Lower leg skin (tissue), 4 donors: ENCODE data around the gene MAPT. TPM values are rescaled to one million over a fixed set of nuclear protein-coding genes. Genes with fewer than 3 reads are reported as not detected.
A peak's percentile ranks its signal among the peaks of the same experiment; 100 is the strongest.

Experiments
- DNase-seq, 2 donors: peaks; one replicate each; pipeline ENCODE4 v3.0.0-alpha.2; 2019; ENCODE audit warnings: low spot score in 2 of 2
- H3K4me3 ChIP-seq: fragments of 200-600 bp; sonication (generic); 2 replicates; pipeline ENCODE4 v1.5.1; 2017; ENCODE audit warnings: mild to moderate bottlenecking, low read depth; ENCODE audit not compliant: poor library complexity, severe bottlenecking
- POLR2A ChIP-seq, 2 donors: fragments of 450-650 bp; IDR thresholded peaks; one replicate each; pipeline ENCODE4 v1.6.1; 2016 to 2017; ENCODE audit warnings: antibody characterized with exemption in 2 of 2, mild to moderate bottlenecking in 1 of 2, moderate library complexity in 1 of 2
- WGBS, 2 donors: methylation state at CpG; one replicate each; pipeline ENCODE4 v1.1.5; 2018; 5-methylcytosine and 5-hydroxymethylcytosine counted together
- intact Hi-C: fragments of 100-400 bp; cut with DNase I; formaldehyde crosslinking; loops from one replicate; pipeline ENCODE4 v1.15.0; 2023; ENCODE audit warnings: low total_unique reads
- total RNA-seq, 4 donors: library from RNA; depleted of rRNA; stranded (reverse); fragments of >200 nt; gene quantifications; one replicate each; pipeline ENCODE4 v1.1.0, GENCODE V29; 2016
- TF ChIP-seq, protein P1 (sequence below), 3 donors: fragments of 450-650 bp; IDR thresholded peaks; one replicate each; pipeline ENCODE4 v1.5.1; 2016; ENCODE audit warnings: antibody characterized with exemption in 3 of 3, mild to moderate bottlenecking in 3 of 3, moderate library complexity in 2 of 3

The MAPT gene
- total RNA-seq, 4 donors from 2014 or later, result 4.1 to 7.6 (median 6.2) TPM

DNA sequence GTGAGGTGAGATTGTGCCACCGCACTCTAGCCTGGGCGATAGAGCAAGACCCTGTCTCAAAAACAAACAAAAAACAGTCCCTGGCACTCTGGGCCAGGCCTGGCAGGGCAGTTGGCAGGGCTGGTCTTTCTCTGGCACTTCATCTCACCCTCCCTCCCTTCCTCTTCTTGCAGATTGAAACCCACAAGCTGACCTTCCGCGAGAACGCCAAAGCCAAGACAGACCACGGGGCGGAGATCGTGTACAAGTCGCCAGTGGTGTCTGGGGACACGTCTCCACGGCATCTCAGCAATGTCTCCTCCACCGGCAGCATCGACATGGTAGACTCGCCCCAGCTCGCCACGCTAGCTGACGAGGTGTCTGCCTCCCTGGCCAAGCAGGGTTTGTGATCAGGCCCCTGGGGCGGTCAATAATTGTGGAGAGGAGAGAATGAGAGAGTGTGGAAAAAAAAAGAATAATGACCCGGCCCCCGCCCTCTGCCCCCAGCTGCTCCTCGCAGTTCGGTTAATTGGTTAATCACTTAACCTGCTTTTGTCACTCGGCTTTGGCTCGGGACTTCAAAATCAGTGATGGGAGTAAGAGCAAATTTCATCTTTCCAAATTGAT is 129.5 kb downstream of the MAPT start:
- intact Hi-C loops, result no loop called here
- peak in 1 of 2 donors; percentile 75 for DNase-seq
- 71 to 75% methylated on average over 24 of the region's 24 CpGs for WGBS, 2 donors
- TF ChIP-seq, protein P1, sequence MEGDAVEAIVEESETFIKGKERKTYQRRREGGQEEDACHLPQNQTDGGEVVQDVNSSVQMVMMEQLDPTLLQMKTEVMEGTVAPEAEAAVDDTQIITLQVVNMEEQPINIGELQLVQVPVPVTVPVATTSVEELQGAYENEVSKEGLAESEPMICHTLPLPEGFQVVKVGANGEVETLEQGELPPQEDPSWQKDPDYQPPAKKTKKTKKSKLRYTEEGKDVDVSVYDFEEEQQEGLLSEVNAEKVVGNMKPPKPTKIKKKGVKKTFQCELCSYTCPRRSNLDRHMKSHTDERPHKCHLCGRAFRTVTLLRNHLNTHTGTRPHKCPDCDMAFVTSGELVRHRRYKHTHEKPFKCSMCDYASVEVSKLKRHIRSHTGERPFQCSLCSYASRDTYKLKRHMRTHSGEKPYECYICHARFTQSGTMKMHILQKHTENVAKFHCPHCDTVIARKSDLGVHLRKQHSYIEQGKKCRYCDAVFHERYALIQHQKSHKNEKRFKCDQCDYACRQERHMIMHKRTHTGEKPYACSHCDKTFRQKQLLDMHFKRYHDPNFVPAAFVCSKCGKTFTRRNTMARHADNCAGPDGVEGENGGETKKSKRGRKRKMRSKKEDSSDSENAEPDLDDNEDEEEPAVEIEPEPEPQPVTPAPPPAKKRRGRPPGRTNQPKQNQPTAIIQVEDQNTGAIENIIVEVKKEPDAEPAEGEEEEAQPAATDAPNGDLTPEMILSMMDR (IDR thresholded peaks at IDR 0.05), result no peak
- no peak for TF ChIP-seq POLR2A (IDR thresholded peaks at IDR 0.05)
- no peak overlapping the region for H3K4me3 ChIP-seq

DNA sequence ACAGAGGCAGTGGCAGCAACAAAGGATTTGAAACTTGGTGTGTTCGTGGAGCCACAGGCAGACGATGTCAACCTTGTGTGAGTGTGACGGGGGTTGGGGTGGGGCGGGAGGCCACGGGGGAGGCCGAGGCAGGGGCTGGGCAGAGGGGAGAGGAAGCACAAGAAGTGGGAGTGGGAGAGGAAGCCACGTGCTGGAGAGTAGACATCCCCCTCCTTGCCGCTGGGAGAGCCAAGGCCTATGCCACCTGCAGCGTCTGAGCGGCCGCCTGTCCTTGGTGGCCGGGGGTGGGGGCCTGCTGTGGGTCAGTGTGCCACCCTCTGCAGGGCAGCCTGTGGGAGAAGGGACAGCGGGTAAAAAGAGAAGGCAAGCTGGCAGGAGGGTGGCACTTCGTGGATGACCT is 130.2 kb downstream of the MAPT start:
- peak in 1 of 2 donors; percentile 80 for DNase-seq
- 75 to 81% methylated on average over 14 of the region's 14 CpGs for WGBS, 2 donors
- H3K4me3 ChIP-seq, result no peak overlapping the region
- TF ChIP-seq, protein P1 (IDR thresholded peaks at IDR 0.05), result no peak
- no peak for TF ChIP-seq POLR2A (IDR thresholded peaks at IDR 0.05)
- intact Hi-C loops, result no loop called here

- TF ChIP-seq POLR2A (IDR thresholded peaks at IDR 0.05), result no peak
- TF ChIP-seq, protein P1 (IDR thresholded peaks at IDR 0.05), result no peak
- H3K4me3 ChIP-seq, result no peak overlapping the region
- intact Hi-C loops, result no loop called here
- WGBS, 2 donors, result 87 to 88% methylated on average over 10 of the region's 10 CpGs
- no peak for DNase-seq
Observed at GRCh38 chr17:46025060-46025459, 130.7 kb downstream of the MAPT start.

- no peak overlapping the region for H3K4me3 ChIP-seq
- intact Hi-C loops, result no loop called here
- 77% methylated on average over 8 of the region's 8 CpGs for WGBS, 2 donors
- peak in 1 of 2 donors; percentile 77 for DNase-seq
- no peak for TF ChIP-seq POLR2A (IDR thresholded peaks at IDR 0.05)
- TF ChIP-seq, protein P1 (IDR thresholded peaks at IDR 0.05), result no peak
Observed at GRCh38 chr17:46025510-46026165, 131.3 kb downstream of the MAPT start.

- DNase-seq, result peak; percentile 45 to 79
- H3K4me3 ChIP-seq, result no peak overlapping the region
- TF ChIP-seq, protein P1 (IDR thresholded peaks at IDR 0.05), result no peak
- no peak for TF ChIP-seq POLR2A (IDR thresholded peaks at IDR 0.05)
- intact Hi-C loops, result no loop called here
- WGBS, 2 donors, result 72 to 76% methylated on average over 13 to 14 of the region's 17 CpGs
Observed at GRCh38 chr17:46026166-46027047, 132.1 kb downstream of the MAPT start.
